ENCODE results near the gene SPR.

SPR gene

DNA sequence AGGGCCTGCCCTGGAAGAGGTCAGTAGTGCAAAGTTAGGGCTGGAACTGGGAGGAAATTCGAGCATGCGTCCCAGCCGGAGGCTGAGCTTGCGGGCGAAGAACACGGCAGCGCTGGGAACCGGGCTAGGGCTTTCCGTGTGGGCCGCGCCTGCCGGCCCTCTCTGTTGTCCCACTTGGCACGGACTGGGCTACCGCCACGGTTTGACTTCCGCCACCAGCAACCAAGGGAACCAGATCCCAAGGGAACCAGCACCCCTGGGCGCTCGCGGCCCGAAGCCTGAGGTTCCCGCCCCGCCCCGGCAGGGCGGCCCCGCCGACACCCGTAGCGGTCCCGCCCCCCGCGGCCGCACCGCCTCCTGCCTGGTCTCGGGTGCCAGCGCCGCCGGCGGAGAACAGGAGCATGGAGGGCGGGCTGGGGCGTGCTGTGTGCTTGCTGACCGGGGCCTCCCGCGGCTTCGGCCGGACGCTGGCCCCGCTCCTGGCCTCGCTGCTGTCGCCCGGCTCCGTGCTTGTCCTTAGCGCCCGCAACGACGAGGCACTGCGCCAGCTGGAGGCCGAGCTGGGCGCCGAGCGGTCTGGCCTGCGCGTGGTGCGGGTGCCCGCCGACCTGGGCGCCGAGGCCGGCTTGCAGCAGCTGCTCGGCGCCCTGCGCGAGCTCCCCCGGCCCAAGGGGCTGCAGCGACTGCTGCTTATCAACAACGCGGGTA, at the start of gene SPR:
SPR (plus strand) TSS at position 377 of the 708 bp plus-strand sequence; CDS start at position 402, 25 bp downstream.
- DNase-seq, result peak; percentile 47 to 77

DNA sequence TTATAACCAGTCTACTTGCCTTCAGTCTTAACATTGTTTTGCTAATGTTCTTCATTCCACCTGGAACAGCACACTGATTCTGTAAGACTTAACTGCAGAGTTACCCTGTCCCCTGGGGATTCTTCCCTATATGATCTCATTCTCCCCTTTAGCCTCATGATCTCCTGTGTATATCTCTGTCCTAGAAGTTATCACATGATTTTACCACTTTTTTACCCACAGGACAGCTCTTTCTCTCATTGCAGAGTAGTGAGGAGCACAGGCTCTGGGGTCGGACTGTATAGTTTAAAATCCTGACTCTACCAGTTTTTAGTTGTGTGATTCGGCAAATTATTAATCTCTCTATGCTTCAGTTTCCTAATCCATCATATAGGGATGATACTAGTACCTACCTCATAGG, 47.1 kb upstream of the SPR start:
- no peak for DNase-seq

DNA sequence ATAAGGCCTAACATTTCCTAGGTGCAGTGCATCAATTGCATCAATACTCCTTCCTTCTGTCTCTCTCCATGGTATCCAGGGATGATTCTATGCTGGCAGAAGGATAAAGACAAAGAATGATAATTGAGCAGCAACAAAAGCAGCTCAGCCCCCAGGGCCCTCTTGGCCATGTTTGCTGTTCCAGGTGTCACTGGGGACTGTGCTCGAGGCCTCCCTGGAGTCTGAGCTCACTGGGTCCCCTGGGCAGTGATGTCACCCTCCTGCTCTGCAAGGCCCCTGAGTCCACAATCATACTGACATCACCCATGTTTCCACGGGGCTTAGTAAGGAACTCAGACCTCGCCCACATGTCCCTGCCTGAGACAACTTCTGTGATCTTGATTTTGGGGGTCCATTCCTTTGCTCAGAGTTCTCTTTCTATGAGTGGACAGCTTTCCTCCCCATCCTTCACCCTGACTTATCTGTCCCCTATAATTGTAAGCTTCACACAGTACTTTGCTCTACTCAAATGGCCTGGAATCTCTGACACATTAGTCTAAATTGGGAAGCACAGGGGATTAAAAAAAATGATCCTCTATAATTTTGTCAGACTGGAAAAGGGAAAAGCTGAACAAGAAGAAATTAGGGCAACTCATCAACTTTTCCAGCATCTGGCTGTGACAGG, 45.6 kb upstream of the SPR start:
- DNase-seq, result no peak

DNA sequence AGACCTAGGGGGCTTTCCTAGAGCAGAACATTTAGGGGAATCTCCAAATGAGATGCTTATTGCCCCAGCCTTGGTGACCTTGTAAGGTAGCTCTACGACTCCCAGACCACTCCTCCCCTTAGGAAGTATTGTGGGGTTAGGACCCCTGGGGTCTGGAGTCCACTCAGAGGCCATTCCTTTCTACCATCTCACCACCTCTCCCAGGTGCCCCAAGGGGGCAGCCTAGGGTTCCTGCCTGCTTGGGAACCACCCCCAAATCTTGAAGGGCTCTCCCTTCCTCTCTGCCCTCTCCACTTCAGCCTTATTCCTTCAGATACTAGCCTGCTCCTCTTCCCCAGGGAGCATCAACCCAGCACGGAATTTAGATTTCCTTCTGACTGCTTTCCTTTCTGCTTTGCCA, 43.9 kb upstream of the SPR start:
- no peak for DNase-seq

DNA sequence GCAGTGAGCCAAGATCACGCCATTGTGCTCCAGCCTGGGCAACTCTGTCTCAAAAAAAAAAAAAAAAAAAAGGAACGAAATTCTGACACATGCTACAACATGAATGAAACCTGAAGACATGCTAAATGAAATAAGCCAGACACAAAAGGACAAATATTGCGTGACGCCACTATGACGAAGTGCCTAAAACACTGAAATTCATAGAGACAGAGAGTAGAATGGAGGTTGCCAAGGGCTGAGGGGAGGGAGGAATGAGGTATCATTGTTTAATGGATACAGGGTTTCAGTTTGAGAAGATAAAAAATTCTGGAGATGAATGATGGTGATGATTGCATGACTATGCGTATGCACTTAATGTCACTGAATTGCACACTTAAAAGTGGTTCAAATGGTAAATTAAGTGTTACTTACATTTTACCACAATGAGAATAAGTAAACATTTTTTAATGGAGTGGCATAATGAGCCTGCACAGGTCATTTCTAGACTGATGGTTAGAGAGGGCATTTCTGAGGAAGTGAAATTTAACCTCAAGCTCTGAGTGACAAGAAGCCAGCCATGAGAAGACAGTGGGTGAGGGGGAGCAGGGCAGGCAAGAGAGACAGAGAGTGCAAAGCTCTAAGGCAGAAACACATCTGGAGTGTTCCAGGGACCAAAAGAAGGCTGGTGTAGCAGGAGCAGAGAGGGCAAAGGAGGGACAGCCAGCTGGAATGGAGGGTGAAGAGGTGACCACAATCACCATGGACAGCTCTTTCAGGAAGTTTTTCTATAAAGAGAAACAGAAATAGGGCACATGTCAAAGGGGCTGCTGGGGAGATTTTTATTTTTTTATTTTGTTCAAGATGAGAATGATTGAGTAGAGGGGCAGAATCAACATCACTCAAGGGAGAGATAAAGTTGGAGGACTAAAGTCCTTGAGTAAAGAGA, 40.8 kb upstream of the SPR start:
- DNase-seq, result no peak

DNA sequence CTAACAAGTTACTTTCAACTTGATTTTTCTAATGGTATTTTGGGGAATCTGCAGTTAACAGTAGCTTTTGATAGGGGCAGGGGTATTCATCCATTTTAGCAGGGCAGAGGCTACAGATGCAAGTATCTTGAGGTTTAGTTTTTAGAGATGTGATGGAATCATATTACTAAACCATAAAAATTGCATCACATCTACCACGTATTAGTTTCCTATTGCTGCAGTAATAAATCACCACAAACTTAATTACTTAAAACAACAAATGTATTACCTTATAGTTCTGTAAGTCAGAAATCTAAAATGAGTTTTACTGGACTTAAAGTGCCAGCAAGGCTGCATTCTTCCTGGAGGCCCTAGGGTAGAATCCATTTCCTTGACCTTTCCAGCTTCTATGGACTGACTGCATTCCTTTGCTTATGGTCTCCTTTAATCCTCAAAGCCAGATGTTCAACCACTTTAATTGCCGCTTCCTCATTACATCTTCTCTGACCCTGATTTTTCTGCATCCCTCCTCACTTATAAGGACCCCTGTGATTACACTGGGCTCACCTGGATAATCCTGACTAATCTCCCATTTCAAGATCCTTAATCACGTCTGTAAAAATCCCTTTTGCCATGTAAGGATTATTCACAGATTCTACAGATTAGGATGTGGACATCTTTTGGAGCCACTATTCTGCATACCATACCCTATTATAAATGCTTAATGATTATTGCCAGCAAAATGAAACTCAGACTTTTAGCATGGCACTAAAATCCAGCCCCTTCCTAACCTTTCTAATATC, 39.5 kb upstream of the SPR start:
- DNase-seq, result no peak

DNA sequence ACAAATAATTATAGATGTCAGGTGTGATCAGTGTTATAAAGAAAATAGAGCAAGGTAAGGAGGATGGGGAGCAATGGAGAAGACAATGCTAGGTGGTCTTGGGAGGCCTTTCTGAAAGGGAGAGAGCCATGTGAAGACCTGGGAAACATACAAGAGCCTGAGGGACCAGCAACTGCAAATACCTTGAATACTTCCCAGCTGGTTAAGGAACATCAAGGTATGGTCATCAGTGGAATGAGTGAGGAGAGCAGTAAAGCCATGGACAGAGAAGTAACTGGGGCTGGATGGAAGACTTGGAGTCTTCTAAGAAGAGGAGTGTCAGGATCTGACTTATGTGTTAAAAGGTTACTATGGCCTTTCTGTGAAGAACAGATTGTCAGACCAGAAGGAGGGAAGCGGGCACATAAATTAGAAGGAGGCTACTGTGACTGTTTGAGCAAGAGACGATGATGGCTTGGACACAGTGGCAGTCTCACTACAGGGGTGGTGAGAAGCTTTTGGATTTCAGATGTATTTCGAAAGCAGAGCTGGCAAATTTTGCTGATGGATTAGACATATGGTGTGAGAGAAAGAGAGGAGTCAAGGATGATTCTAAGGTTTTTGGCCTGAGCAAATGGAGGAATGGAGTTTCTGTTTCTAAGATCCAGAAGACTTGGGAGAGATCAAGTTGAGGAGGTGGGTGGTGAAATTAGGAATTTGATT, 38.6 kb upstream of the SPR start:
- no peak for DNase-seq

DNA sequence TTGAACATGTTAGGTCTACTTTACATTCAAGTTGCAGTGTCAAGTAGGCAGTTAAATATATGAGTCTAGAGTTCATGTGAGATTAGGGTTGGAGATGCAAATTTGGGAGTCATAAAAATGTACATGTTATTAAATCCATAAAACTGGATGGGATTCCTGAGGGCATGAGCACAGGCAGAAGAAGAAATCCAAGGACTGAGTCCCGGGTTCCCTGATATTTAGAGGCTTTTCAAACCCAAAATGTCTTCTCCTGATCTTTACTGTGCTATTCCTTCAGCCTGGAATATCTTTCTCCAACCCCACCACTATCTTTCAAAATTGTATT, 38.1 kb upstream of the SPR start:
- DNase-seq, result no peak

DNA sequence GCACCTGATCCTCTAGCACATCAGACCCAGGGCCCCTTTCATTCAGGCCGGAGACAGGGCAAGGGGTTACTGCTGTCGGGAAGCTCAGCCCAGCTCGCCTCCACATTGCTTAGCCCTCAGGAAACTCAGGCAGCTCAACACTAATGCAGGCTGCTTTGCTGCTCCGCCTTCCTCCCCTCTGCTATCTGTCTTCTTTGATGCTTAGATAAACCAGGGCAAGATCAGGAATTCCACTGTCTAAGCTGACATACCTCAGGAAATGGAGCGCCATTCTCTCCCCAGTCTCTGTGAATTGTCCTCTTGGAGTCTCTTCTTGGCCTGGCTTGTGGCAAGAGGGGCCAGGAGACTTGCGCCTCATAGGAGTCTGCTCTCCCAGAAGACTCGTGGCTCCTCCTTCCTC, 35.9 kb upstream of the SPR start:
- no peak for DNase-seq

DNA sequence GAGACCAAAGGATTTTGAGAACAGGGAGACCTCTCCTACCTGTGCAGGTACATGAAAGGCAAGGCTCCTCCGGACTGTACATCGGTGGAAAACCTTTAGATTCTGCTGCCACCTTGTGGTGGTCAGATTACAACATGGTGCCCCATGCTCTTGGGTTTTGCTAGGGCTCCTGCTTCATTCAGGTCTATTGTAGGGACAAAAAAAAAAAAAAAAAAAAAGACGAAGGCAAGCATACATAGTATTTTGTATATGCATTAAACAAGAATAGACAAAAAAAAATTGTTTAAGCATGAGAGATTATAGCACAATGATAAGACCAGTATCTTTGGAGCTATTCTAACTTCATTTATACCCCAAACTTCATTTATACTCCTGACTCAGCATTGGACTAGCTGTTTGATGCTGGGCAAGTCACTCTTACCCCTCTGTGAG, 27.4 kb upstream of the SPR start:
- DNase-seq, result peak; percentile 48 to 61

DNA sequence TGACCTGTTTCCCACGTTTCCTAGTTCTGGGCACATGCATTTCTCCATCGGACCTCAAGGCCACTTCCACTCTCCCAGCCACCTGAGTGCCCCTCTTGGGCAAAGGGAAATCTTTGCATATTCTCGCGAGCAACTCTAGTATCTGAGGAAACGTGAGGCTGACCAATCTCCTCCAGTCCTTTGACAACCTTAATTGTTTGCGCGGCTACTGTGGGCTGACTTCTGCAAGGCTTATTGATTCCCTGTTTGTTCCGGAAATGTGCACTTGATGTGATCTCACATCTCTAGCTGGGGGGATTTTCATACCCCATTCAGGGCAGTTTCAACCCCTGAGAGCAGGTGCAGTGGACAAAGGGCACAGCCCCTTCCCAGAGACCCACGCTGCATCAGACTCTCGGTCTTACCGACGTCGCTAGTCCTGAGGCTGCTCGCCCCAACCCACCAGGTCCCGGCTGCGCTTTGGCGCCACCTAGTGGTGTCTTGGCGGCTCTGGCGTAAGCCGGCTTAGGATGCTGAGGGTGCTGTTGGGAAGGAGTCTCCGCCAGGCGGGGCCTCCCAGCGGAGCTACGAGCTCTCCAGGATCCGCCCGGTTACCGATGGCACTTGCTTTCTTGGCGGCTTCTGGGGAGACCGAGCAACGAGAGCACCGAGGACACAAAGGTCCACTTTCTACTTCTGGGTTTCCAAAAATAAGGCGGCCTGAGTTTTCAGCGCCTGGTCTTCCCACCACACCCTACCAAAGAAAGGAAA, 24.8 kb upstream of the SPR start:
- DNase-seq, result peak; percentile 75 to 81

DNA sequence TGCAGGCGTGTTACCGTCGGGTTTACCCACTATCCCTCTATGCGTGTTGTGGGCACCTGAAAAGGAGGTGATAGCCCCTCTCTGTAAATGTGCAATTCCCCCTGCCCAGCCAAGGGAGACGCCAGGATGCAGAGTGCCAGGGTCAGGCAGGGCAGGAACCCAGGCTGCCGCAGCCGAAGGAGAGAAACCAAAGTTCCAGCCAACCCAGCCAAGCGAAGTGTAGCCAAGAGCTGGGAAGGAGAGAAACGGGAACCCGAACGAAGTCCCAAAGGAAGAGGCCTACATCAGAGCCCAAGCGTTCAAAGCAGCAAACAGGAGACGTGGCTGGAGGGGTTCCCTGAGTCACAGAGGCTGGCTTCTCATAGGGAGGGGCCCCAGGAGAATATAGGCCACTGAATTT, 24.2 kb upstream of the SPR start:
- no peak for DNase-seq

DNA sequence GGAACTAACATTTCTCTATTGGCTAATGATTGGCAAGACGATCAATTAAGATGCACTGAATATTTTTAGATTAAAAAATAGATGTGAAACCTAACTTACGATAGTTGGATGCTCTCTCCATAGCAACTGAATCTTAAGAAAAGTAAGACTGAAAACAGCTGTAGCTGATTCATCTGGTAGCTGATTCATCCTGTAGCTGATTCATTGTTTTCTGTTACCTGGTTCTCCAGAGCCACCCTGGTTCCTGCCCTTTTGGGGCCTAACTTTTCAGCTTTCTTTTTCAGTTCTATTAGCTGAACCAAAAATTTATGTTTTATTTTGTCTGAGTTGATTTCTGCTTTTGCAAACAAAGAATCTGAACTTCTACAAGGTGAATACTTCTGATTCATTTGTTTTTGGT, 22.7 kb upstream of the SPR start:
- DNase-seq, result no peak

DNA sequence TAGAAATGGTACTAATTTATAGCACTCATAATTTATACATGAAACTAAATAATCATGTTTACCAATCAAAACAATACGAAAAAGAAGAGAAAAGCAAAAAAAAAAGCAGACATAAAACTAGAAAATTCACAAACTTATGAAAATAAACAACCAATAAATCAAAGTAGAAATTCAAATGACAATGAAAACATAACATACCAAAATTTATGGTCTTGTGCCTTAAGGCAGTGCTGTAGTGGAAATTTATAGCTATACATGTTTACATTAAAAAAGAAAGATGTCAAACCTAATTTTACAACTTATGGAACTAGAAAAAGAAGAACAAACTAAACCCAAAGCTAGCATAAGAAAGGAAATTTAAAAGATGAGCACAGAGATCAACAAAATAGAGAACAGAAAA, 16.1 kb upstream of the SPR start:
- DNase-seq, result no peak

DNA sequence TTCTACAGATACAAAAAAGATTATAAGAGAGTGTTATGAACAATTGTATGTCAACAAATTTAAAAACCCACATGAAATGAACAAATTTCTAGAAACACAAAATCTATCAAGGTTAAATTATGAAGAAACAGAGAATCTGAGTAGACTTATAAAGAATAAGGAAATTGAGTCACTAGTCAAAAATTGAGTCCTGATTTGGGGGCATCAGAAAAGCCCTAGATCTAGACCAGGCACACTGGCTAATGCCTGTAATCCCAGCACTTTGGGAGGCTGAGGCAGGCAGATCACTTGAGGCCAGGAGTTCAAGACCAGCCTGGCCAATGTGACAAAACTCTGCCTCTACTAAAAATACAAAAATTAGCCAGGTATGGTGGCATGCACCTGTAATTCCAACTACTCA, 15.3 kb upstream of the SPR start:
- DNase-seq, result no peak

DNA sequence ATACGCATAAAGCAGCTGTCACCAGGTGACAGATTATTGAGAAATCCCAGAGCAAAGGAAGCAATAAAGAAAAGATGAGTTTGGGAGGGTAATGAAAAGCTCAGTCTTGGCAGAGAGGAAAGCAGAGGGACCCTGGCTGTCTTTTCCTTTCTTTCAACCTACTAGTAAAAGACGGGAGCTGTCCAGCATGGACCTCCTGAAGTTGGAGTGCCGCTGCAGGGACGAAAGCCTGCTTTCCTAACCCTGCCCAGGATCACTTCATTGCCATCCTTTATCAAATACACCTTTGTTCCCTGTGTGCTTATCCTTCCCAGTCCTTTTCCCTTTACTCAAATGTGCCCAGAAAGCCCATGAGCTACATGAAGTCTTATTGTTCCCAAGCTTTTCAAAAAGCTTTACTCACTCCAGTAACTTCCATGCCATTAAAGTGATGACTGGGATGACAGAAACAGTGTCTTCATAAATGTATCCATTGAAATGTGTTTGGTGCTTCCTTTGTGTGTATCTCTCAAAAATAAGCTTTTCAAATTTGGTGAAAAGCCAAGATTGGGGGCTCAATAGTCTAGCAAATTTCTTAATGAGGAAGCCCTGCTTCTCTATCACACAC, 3.7 kb upstream of the SPR start:
- DNase-seq, result no peak

DNA sequence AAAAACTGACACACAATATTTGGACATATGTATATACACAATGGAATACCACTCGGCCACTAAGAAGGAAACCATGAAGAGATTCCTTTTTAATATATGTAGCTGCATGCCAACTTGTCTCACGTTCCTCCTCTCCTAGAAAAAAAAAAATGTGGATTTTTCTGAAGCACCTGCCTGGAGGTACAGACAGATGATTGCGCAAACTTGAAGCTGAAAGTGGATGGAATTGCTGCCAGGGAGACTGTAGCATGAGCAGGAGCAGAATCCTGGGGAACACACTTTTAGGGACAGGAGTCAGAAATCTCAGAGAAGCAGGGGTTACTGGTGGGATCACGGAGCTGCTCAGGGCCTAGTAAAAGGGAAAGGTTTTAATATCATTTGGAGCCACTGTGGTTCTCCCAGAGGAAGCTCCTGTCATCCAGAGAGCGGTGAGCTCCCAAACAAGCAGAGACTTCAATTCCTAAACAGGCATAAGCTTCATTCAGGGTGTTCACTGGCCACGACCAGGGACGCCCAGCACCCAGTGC, 640 bp upstream of the SPR start:
- DNase-seq, result peak in 1 of 2 experiments; percentile 2

DNA sequence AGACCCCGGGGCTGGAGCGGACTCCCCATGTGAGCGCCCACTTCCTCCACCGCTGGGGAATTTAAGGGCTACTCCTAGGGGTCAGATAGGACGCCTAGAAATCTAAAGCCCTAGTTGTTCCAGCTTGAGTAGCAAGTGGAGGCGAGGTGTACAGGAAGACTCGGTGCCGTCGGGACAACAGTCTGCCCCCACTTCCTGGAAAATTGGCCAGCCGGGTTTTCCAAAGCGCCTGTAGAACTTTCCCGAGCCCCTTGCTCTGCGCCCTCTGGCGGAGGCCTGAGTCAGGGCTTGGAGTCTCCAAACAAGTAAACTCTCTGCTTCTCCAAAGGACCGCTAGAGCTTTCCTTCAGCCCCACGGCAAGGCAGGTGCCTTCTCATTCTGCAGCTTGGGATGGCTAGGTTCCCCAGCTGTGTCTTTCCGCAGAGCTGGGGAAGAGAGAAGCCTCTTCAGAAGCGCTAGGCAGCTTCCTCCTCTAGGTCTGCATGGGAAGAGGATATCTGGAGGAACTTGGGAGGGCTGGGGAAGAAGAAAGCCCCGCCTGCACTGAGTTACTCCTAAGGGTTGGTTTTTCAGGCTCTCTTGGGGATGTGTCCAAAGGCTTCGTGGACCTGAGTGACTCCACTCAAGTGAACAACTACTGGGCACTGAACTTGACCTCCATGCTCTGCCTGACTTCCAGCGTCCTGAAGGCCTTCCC, 681 bp downstream of the SPR start:
- DNase-seq, result peak; percentile 82 to 84

DNA sequence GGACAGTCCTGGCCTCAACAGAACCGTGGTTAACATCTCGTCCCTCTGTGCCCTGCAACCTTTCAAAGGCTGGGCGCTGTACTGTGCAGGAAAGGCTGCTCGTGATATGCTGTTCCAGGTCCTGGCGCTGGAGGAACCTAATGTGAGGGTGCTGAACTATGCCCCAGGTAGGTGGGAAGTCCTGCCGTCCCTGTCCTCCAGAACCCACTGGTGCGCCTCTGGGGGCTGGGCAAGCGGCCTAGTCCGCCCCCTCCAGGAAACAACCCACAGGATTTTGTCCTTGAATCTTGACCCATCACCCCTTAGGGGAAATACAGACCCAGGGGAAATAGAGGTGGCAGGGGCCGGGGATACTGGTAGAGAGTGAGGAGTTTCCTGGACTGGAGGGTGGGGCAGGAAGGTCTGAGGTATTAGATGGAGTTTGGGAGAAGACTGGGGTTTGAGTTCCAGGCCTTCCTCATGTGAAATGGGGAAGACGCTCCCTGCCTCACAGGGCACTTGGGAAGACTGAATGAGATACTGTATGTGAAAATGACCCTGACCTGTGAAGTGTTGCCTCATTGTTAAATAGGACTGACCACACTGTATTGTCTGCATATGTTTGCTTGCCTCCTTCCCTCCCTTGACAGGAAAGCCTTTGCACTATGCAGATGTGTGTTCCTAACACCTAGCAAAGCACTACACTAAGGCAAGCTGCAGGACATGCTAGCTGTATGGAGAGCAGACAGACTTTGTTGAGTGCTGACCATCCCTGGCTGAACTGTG, 1.4 kb downstream of the SPR start:
- DNase-seq, result no peak

Measured in SHP77 (cell line).